HG03095 (cell line): Measurements from ENCODE around the gene PSMA2.
A peak's percentile ranks its signal among the peaks of the same experiment; 100 is the strongest.

Source experiments
- ATAC-seq: cut with Tn5 transposase; IDR thresholded peaks from one replicate; pipeline ENCODE4 v1.9.1; 2021; ENCODE audit warnings: moderate library complexity; ENCODE audit not compliant: unreplicated experiment

The PSMA2 gene

DNA sequence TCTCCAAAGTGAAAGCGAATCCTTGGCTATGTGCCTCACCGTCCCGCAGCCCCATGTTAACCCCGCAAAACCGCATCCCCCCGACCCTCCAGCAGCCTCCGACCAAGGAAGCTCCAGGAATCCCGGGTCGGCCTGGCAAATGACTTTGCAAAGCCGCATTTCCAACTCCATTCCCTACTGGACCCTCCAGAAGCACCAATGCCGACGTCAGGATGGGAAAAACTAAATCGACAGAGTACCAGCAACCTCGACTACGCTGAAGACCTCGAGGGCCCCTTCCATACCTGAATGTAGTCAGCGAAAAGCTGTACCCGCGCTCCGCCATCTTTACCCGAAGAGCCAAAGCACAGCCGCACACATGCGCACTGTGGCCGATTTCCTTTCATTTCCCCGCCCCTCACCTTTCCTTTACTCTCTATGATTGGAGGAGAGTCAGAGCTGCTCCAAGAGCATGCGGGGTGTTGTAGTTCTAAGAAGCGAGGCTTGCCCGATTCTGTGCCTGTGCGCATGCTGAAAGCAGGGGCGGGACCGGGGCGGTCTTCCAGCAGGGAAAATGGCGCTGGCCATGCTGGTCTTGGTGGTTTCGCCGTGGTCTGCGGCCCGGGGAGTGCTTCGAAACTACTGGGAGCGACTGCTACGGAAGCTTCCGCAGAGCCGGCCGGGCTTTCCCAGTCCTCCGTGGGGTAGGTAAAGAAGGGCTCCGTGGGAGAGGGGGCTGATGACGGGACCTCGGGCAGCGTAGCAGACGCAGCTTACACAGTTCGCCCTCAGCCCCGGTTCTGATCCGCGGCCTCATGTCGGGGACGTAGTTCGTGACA, at the start of gene PSMA2, which contains the start of gene MRPL32:
PSMA2 (minus strand) TSS at position 341 of the 818 bp plus-strand sequence; CDS start at position 325, 16 bp downstream.
MRPL32 (plus strand) TSS at position 543 of the 818 bp plus-strand sequence; CDS start at position 554, 11 bp downstream.
- peak; percentile 99 for ATAC-seq

DNA sequence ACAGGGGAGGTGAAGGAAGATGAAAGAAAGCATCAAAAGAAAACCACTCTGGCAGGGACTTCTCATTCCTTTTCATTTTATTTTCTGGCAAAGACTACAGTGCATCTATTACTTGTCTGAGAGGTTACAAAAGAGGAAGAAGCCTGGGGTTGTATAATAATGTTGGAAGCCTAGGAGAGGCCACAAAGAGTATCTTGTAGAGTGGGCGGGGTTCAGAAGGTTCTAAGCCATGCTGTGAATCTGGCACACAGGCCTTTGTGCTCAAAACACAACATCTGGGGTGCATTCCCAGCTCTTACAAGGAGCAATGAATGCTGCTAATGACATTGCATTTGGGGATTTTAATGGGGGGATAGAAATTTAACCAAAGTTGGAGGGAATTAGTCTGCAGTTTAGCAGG, 49.6 kb upstream of the PSMA2 start:
- no peak for ATAC-seq

DNA sequence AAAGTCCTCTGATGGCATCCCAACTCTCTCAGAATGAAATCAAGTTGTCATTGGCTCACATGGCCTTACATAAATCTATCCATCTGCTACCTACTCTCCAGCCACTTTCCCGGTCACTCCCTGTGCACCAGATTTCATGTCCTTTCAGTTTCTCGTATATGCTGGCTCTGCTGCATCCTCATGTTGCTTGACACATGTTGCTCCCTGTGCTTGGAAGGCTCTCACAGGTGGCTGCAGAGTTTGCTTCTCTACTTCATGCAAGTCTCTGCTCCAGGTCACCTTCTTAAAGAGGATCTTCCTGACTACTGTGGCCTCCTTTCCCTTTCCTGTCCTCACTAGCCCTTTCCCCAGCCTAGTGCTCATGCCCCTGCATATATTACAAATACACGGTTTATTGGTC, 48.5 kb upstream of the PSMA2 start:
- no peak for ATAC-seq

DNA sequence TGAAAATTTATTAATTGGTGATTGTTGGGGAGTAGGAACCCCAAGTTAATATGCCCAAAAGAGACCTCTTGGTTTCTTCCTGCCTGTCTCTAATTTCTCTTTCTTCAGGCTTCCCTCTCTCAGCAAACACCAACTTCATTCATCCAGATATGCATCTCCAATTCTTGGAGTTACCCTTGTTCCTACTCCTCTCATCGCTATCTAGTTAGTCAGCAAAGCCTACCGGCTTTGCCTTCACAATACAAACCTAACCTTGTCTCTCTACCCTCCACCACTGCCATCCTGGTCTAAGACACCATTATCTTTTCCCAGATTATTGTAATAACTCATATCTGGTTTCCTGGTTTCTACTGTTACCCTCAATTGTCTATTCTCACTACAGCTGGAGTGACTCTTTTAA, 48.1 kb upstream of the PSMA2 start:
- ATAC-seq: no peak

DNA sequence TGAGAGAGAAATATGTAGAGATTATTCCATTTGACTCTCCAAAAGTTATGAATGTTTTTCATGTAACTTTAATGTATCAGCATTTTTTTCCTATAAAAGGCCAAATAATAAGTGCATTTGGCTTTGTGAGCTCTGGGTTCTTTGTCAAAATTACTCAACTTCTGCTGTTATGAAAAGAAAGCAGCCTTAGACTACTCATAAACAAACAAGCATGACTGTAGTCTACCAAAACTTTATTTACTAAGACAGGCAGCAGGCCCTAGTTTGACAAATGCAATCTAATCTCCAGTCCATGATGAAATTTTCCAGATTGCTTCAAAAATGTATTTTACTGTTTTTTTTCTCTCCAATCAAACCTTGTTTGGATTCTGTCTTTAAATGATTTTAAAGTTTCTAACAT, 46.5 kb upstream of the PSMA2 start:
- no peak for ATAC-seq

DNA sequence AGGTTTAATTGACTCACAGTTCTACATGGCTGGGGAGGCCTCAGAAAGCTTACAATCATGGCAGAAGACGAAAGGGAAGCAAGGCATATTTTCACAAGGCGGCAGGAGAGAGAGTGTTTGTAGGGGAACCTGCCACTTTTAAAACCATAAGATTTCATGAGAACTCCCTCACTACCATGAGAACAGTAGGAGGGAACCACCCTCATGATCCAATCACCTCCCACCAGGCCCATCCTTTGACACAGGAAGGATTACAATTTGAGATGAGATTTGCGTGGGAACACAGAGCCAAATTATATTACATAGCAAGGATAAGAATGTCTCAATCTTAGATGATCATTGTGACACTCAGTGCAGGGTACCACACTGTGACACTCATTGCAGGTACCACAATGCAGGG, 44.4 kb upstream of the PSMA2 start:
- no peak for ATAC-seq

DNA sequence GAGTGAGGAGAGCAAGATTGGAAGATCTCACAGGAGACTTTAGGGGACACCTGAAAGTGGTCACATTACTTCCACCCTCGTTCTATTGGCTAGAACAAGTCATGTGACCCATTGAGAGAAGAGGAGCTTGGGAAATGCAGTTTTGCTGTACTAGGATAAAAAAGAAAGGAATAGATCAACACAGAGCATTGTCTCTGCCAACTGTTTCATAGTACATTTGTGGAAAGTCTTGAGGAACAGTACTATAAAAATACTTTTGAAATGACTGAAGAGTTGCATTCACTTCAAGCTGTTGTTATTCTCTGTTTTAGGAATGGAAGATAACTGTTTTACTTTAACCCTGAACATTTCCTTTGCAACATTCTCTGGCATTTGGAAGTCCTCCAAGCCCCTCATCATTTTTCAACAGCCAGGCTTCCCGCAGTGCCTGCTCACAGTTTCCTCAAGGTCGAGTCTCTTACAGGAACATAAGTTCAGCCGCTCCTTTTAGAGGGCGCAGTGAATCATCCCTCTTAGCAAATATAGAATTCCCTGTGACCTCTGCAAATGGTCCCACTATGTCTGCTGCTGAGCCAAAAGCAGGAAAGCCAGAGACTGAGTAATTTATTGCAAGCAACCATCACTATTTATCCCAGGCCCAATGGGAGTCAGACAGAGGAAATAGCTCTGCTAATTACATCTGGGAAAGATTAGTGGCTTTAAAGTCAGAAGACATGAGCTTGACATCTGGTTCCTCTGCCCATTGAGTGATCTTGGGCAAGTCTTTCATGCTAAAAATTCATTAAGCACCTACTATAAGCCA, 40.9 kb upstream of the PSMA2 start:
- no peak for ATAC-seq

DNA sequence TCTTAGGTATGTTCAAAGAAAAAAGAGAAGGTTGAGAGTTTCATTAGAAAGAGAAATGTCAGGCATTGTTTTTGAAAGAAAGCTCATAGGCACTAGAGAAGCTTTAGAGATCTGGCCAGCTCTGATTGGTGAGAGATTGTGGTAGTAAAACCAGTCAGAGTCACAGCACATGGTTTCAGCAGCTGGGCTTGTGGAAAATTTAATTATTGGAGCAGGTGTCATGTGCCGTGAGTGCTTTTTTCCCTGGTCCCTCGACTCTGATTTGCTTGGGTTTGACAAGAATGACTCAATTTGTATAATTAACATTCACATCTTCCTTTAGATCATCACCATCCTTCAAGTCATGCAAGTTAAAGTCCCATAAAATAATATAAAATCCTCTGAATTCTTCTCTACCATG, 35.4 kb upstream of the PSMA2 start:
- no peak for ATAC-seq

DNA sequence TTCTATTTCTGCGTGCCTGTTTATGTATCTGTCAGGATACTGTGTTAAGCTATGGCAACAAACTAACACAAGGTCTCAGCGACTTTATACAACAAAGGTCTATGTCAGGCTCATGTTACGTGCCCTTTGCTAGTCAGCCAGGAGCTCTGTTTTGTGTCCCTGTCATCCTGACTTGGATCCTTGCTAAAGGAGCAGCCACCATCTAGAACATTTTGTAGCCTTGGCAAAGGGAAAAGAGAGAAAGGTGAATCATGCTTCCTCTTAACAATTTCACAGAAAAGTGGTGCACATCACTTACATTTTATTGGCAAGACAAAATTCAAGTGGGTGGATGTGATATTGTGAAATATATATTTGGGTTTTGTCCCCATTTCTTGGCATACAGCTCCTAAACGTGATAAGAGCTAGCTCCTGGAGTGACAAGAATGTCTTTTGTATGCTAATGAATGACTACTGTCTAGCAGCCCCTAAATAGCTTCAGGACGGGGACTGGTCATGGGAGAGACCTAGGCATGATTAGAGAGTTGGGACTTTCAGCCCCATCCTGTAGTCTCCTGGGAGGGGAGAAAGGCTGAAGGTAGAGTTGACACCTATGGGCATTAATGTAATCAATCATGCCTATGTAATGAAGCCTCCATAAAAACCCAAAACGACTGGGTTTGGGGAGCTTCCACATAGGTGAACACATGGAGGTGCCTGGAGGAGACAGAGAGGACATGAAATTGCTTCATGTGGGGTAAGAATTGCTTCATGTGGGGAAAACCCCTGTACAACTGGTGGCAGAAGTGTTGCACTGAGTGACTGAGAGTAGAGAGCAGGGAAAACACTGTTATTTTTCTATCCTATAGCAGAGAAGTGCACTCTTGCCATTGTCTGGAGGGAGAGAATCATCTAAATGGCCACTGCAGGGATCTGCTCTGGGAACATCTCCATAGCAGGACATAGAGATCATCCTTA, 33.2 kb upstream of the PSMA2 start:
- no peak for ATAC-seq

DNA sequence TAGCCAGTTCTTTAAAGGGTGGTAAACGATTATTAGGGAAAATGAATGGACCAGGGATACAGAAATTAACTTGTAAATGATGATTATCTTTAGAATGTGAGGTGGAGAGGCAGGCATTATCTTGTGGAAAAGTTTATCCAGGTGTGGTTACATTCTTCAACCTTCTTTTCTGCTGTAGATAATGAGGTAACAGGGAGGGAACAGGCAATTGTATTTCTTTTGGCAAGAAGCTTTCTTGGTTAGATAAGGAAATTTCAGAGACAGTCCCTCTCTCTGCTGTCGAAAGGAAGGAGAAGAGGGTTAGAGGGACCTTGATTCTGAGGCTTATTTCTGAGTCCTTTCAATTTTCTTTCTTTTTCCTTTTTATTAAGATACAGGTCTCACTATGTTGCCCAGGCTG, 32.3 kb upstream of the PSMA2 start:
- no peak for ATAC-seq

DNA sequence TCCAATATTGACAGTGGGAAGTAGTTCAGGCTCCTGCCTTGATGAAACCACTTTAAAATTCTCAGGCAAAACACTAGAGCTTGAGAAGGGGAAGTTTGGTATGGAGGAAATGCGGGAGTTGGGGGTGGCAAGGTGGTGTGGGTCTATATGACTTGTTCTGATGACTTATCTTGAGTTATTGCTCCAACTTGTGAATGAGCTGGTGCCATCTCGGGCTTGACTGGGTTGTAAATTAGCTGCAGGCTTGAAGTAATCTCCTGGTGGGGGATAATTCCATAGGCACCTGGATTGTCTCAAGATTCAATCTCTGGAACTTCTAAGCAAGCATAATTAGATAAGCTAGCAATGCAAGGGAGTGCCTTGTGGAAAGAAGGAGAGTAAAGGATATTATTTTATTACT, 29.2 kb upstream of the PSMA2 start:
- ATAC-seq: no peak

DNA sequence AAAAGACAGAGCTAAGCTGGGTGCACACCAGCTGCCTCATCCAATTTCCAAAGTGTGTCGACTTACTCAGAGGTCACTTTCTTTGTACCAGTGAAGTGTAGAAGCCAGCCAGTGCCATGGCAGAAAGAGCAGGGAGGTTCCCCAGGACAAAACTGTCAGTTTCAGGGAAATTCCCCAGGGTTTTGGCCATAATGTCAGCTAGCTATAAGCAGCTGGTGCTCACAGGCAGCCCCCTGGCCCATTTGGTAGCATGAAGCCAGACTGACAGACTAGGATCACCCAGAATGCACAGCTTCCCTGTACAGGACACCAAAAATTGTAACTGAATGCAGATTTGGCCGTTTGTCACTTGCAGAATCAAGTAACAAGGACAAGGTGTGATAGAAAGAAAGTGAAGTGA, 28.8 kb upstream of the PSMA2 start:
- no peak for ATAC-seq

DNA sequence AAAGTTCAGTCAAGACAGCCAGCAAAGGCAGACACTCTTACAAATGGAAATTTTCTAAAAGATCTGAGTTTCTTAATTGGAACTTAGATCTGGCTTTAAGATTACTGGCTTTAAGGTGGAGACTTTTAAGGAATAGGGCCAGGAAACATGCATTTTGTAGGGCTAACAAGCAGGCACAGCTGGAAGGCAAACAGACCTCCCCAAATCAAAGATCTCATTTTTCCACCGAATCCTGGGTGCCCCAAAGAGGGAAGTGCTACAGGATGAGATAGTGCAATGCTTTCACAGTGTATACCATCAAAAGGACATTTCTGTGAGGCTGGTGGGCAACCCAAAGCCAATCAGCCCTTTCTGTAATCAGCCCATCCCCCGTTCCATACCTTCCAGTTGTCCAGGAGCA, 27.6 kb upstream of the PSMA2 start:
- no peak for ATAC-seq

DNA sequence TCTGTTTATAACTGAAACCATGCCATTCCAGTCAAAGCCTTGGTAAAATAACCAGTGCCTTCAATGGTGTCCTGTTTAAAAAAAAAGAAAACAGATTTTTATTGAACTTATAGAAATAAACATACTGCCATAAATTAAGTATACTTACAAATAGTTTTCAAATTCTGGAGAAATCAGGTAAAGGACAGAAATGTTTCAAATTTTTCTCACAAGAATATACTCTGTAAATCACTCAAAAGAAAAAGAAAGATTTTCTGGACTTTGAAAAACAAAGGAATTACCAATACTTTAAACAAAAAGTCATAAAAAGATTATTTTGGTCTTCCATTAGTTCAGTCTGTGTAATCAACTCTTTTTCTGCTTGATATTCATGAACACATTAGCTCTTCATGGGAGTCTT, 24.1 kb upstream of the PSMA2 start:
- ATAC-seq: no peak

DNA sequence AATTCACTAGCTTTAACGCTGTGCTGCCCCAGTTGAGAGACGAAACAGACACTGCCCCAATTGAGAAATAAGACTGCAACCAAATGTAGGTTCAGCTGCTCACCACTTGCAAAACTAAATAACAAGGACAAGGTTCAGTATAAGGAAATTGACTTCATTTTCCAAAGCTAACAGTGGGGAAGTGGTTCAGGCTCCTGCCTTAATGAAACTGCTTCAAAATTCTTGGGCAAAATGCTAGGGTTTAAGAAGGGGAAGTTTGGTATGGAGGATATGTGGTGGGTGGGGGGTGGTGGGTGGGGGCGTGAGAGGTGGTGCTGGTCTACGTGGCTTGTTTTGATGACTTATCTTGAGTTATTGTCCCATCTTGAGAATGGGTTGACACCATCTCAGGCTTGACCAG, 22.0 kb upstream of the PSMA2 start:
- no peak for ATAC-seq

DNA sequence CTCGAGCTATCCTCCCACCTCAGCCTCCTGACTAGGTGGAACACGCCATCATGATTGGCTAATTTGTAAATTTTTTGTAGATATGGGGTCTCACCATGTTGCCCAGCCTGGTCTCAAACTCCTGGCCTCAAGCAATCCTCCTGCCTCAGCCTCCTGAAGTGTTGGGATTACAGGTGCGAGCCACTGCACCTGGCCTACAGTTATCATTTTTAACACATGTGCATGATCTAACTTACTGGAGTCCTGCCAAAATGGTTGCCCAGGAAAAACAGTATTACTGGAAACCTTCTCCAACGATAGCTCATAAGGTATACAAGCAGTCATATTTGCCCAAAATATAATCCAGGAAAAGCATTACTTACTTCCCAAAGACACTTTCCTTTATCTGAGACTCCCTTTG, 20.4 kb upstream of the PSMA2 start:
- ATAC-seq: no peak

DNA sequence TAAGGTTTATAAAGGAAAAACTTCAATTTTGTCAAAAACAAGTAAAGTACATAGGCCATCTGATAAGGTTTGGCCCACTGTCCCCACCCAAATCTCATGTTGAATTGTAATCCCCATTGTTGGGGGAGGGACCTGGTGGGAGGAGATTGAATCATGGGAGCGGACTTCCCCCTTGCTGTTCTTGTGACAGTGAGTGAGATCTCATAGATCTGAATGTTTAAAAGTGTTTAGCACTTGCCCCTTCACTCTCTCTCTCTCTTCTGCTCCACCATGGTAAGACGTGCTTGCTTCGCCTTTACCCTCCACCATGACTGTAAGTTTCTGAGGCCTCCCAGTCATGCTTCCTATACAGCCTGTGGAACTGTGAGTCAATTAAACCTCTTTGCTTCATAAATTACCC, 18.4 kb upstream of the PSMA2 start:
- ATAC-seq: no peak

DNA sequence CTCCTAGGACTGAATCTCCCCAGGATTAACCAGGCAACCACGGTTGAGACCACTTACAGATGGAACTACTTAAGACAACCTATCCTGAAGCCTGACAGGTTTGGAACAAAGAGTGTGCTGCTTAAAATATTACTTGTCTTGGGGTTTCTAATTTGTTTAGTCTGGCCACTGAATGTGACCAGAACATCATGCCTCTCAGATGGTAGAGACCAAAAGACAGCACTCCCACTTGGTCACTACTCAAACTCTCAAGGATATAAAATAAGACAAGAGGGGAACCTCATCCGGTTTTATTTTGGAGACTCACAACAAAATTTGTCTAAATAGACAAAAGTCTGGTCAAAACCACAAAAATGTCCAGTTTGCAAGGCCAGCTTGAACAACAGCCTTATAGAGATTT, 15.5 kb upstream of the PSMA2 start:
- ATAC-seq: no peak

DNA sequence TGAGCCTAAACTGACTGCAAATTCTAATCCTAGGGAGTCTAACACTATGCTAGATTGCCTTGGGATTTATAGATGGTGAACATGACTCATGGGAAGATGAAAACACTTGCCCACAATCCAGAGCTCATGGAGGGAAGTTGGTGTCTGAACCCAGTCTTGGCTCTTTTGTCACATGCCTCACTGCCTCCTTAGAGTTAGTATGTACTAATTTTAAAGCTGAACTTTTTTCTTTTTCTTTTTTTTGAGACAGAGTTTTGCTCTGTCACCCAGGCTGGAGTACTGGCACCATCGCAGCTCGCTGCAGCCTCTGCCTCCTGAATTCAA, 14.6 kb upstream of the PSMA2 start:
- no peak for ATAC-seq

DNA sequence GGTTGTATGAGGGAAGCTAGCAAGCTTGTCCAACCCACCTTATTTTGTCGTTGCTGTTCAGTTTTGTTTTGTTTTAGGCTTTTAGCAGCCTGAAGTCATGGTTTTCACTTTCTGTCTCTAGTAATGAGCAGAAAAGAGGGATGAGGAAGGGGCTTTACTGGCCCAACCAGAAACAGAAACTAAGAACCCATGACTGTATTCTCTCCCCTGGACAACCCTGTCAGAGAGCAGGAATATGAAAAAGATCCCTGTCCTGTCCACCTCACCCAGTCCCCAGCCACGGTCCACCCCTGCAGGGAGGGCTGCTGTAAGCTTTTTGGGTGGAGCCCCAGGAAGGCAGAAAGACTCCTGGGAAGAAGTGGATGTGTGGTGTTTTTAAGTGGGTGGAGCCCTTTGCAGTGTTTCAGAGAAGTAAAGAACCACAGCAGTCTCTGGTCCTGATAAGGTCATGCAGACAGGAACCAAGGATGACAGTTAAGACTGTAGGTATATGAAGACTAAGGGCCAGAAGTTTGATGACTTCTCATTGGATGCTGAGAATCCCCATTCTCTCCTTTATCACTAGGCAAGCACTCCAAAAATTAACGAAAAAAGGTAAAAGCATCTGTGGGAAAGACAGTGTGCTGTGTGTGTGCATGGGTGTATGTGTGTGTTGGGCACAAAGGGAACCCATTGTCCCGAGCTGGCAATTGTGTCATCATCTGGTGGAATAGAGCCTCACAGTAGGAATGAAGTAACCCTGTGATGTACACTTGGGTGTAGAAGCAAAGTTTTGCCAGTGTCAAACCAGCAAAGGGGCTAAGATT, 14.1 kb upstream of the PSMA2 start:
- no peak for ATAC-seq
